HG03066 (cell line): ENCODE results near the gene MYO1D.
"Not testable (repeated sequence)": the region's sequence is repeated elsewhere in the genome, so short reads cannot be mapped to it uniquely, and the experiment has no call there.

Experiments
- ATAC-seq: cut with Tn5 transposase; IDR thresholded peaks from one replicate; pipeline ENCODE4 v1.9.1; 2021; ENCODE audit warnings: low read depth; ENCODE audit not compliant: unreplicated experiment

Gene MYO1D

GRCh38 chr17:32821987-32822934 is 54.7 kb downstream of the MYO1D start:
- ATAC-seq: not testable (repeated sequence)

GRCh38 chr17:32820440-32820839 is 56.5 kb downstream of the MYO1D start:
- ATAC-seq: no peak

- ATAC-seq: no peak
Observed at GRCh38 chr17:32819787-32820186, 57.1 kb downstream of the MYO1D start.

- ATAC-seq: no peak
Observed at GRCh38 chr17:32819035-32819434, 57.9 kb downstream of the MYO1D start.

- ATAC-seq: no peak
Observed at GRCh38 chr17:32815460-32815859, 61.5 kb downstream of the MYO1D start.

- no peak for ATAC-seq
Observed at GRCh38 chr17:32814836-32815235, 62.1 kb downstream of the MYO1D start.

GRCh38 chr17:32813021-32813420 is 63.9 kb downstream of the MYO1D start:
- ATAC-seq: no peak

- ATAC-seq: no peak
Observed at GRCh38 chr17:32810690-32811089, 66.2 kb downstream of the MYO1D start.

- no peak for ATAC-seq
Observed at GRCh38 chr17:32807577-32807976, 69.3 kb downstream of the MYO1D start.

GRCh38 chr17:32806646-32807045 is 70.3 kb downstream of the MYO1D start:
- ATAC-seq: no peak

GRCh38 chr17:32805029-32805976 is 71.6 kb downstream of the MYO1D start:
- ATAC-seq: no peak

GRCh38 chr17:32803544-32803943 is 73.4 kb downstream of the MYO1D start:
- no peak for ATAC-seq

- ATAC-seq: no peak
Observed at GRCh38 chr17:32802306-32802705, 74.6 kb downstream of the MYO1D start.

- no peak for ATAC-seq
Observed at GRCh38 chr17:32801641-32802040, 75.3 kb downstream of the MYO1D start.

GRCh38 chr17:32801193-32801592 is 75.7 kb downstream of the MYO1D start:
- no peak for ATAC-seq

GRCh38 chr17:32798938-32799337 is 78.0 kb downstream of the MYO1D start:
- no peak for ATAC-seq

GRCh38 chr17:32795339-32795979 is 81.5 kb downstream of the MYO1D start:
- no peak for ATAC-seq

GRCh38 chr17:32794533-32795246 is 82.2 kb downstream of the MYO1D start:
- ATAC-seq: no peak

GRCh38 chr17:32793841-32794240 is 83.1 kb downstream of the MYO1D start:
- ATAC-seq: no peak

GRCh38 chr17:32792207-32792606 is 84.7 kb downstream of the MYO1D start:
- no peak for ATAC-seq
